Kidney epithelial cell (primary cell): ENCODE results near the gene FLVCR2. TPM values are rescaled to one million over a fixed set of nuclear protein-coding genes. Genes with fewer than 3 reads are reported as not detected.

Source experiments
- DNase-seq: peaks from one replicate; pipeline ENCODE4 v3.0.0-alpha.2; 2010; ENCODE audit warnings: low read depth
- H3K27me3 ChIP-seq: 2 replicates; pipeline ENCODE4 v1.6.0; 2011; ENCODE audit warnings: low read length; ENCODE audit not compliant: control insufficient read depth, insufficient read depth
- H3K36me3 ChIP-seq: 2 replicates; pipeline ENCODE4 v1.5.1; 2011; ENCODE audit warnings: low read length; ENCODE audit not compliant: control insufficient read depth, insufficient read depth
- H3K4me3 ChIP-seq: 2 replicates; pipeline ENCODE4 v1.5.1; 2011; ENCODE audit warnings: low read depth, mild to moderate bottlenecking, control low read depth, low read length
- CTCF ChIP-seq: IDR thresholded peaks from 2 replicates; pipeline ENCODE4 v1.5.1; 2011; ENCODE audit warnings: mild to moderate bottlenecking, moderate library complexity, low read length, control low read depth, inconsistent platforms; ENCODE audit not compliant: insufficient read depth, poor library complexity, severe bottlenecking
- total RNA-seq: library from RNA; depleted of rRNA; stranded (reverse); fragments of >200 nt; gene quantifications from 2 replicates; pipeline ENCODE4 v1.2.3, GENCODE V29; 2015

FLVCR2 gene
- total RNA-seq, 1 donor from 2014 or later: 0.75 TPM

- no peaks in the 10 kb centered on the region for H3K36me3 ChIP-seq
- no peak for DNase-seq
- no peak overlapping the region for H3K4me3 ChIP-seq
- no peak for TF ChIP-seq CTCF
- H3K27me3 ChIP-seq: no peaks in the 10 kb centered on the region
Observed at GRCh38 chr14:75658957-75659356, 80.5 kb downstream of the FLVCR2 start.

GRCh38 chr14:75660238-75660629 lies 81.8 kb downstream of the FLVCR2 start:
- Histone ChIP-seq H3K27me3 (no peaks in the 10 kb centered on the region), H3K4me3 (peak overlapping the region; percentile 73), H3K36me3 (no peaks in the 10 kb centered on the region)
- DNase-seq: no peak
- no peak for TF ChIP-seq CTCF

- H3K27me3 ChIP-seq: no peaks in the 10 kb centered on the region
- no peak for TF ChIP-seq CTCF
- H3K36me3 ChIP-seq: no peaks in the 10 kb centered on the region
- peak; percentile 97 for DNase-seq
- peak within 1 kb of the TSS; percentile 73 for H3K4me3 ChIP-seq
Observed at GRCh38 chr14:75660630-75661498, 82.4 kb downstream of the FLVCR2 start, which contains the start of the genes ERG28 and TTLL5. TSS of gene ERG28 (minus strand) at chr14:75660876. CDS start at chr14:75657502, 3,374 bp downstream. TSS of gene TTLL5 (plus strand) at chr14:75661246. CDS start at chr14:75663150, 1,904 bp downstream.

GRCh38 chr14:75661499-75661814 lies 83.0 kb downstream of the FLVCR2 start:
- peak overlapping the region; percentile 73 for H3K4me3 ChIP-seq
- DNase-seq: no peak
- H3K36me3 ChIP-seq: no peaks in the 10 kb centered on the region
- no peak for TF ChIP-seq CTCF
- no peaks in the 10 kb centered on the region for H3K27me3 ChIP-seq

GRCh38 chr14:75662966-75663365 lies 84.5 kb downstream of the FLVCR2 start:
- H3K27me3 ChIP-seq: no peaks in the 10 kb centered on the region
- no peaks in the 10 kb centered on the region for H3K36me3 ChIP-seq
- no peak for DNase-seq
- no peak overlapping the region for H3K4me3 ChIP-seq
- TF ChIP-seq CTCF: no peak
